ENCODE results near the gene TAF1D. TPM values are rescaled to one million over a fixed set of nuclear protein-coding genes. Genes with fewer than 3 reads are reported as not detected.

The TAF1D gene
- 192 and 286 TPM in 2 replicates for total RNA-seq

GRCh38 chr11:93741094-93741881 is at the start of gene TAF1D, which contains the start of gene C11orf54:
Gene TAF1D, minus strand, starts transcription at chr11:93741495. Its CDS starts 2,191 bp downstream, at chr11:93739304.
Gene C11orf54, plus strand, starts transcription at chr11:93741672. Its CDS starts 5,722 bp downstream, at chr11:93747394.

GRCh38 chr11:93784145-93784934 is 43.0 kb upstream of the TAF1D start, which contains the start of gene MED17:
Gene MED17, plus strand, starts transcription at chr11:93784282. Its CDS starts 232 bp downstream, at chr11:93784514.

Other genes with a start within 250 kb of the TAF1D start
- 16.7 and 23.7 TPM in 2 replicates for gene SMCO4, start 198.1 kb downstream of the TAF1D start, total RNA-seq
- gene CEP295, start 79.8 kb downstream of the TAF1D start, total RNA-seq: 13.3 and 28.3 TPM in 2 replicates
- gene C11orf54, start 177 bp upstream of the TAF1D start, total RNA-seq: 17.2 and 27.2 TPM in 2 replicates
- gene MED17, start 42.8 kb upstream of the TAF1D start, total RNA-seq: 30.9 and 35.1 TPM in 2 replicates
- under 0.01 TPM in 1 of 2 replicates, not detected in the other for gene VSTM5, start 109.1 kb upstream of the TAF1D start, total RNA-seq